GM12878 (cell line): ENCODE data around the gene PLCXD1. TPM values are rescaled to one million over a fixed set of nuclear protein-coding genes. Genes with fewer than 3 reads are reported as not detected.

Experiments used
- ATAC-seq: fragments of 200-7000 bp; cut with Tn5 transposase; 3 replicates; pipeline ENCODE4 v1.9.1; 2020; ENCODE audit warnings: mild to moderate bottlenecking, moderate library complexity
- BruUV-seq: library from RNA; stranded (reverse); fragments of 400-500 nt; replicated peaks from 2 replicates; lab custom pipeline; 2021; lab: Mats Ljungman, UMichigan
- CTCF ChIA-PET: fragments of 300-600 bp; sonication (Branson Sonifier 250); formaldehyde crosslinking; extraction: SDS; loops from one replicate; lab custom pipeline; 2021; ENCODE audit warnings: inconsistent platforms; lab: Yijun Ruan, JAX
- POLR2A ChIA-PET: fragments of 350-600 bp; formaldehyde crosslinking; extraction: SDS; loops from one replicate; lab custom pipeline; 2021; ENCODE audit warnings: inconsistent platforms; lab: Charles Lee
- RAD21 ChIA-PET: fragments of 300-600 bp; sonication (Branson Sonifier 250); formaldehyde crosslinking; loops from one replicate; lab custom pipeline; 2023; ENCODE audit warnings: antibody characterized with exemption; ENCODE audit not compliant: unreplicated experiment; lab: Charles Lee
- SMC1A ChIA-PET: fragments of 300-600 bp; sonication (Branson Sonifier 250); formaldehyde crosslinking; loops from one replicate; lab custom pipeline; 2023; ENCODE audit not compliant: unreplicated experiment, uncharacterized antibody; lab: Charles Lee
- DNase-seq: peaks from one replicate; pipeline ENCODE4 v3.0.0-alpha.2; 2011; ENCODE audit warnings: low read depth, low spot score
- FAIRE-seq: peaks from 3 replicates; lab custom pipeline; 2011; peaks lifted over from hg19 to GRCh38; lab: Jason Lieb, UNC
- H2AFZ ChIP-seq: 2 replicates; pipeline ENCODE4 v1.6.0; 2011; ENCODE audit warnings: low read depth, low read length, control low read depth; ENCODE audit not compliant: control insufficient read depth
- H3K27ac ChIP-seq: 2 replicates; pipeline ENCODE4 v1.5.1; 2011; ENCODE audit warnings: control low read depth; ENCODE audit not compliant: control insufficient read depth, insufficient read depth
- H3K27me3 ChIP-seq, 2 experiments: replicated peaks in 1 of 2; 2 replicates each; pipeline versions ENCODE4 v1.6.0 to v1.6.1; 2011; ENCODE audit warnings: low read length in 1 of 2; ENCODE audit not compliant: control insufficient read depth in 2 of 2, insufficient read depth in 2 of 2
- H3K36me3 ChIP-seq, 2 experiments: 2 replicates each; pipeline ENCODE4 v1.5.1; 2011; ENCODE audit warnings: low read length in 1 of 2; ENCODE audit not compliant: control insufficient read depth in 2 of 2, insufficient read depth in 2 of 2
- H3K4me1 ChIP-seq: 2 replicates; pipeline ENCODE4 v1.6.1; 2011; ENCODE audit warnings: mild to moderate bottlenecking, low read length, moderate library complexity, mixed read lengths; ENCODE audit not compliant: control insufficient read depth, insufficient read depth
- H3K4me2 ChIP-seq: 2 replicates; pipeline ENCODE4 v1.6.0; 2011; ENCODE audit warnings: control low read depth; ENCODE audit not compliant: control insufficient read depth, insufficient read depth
- H3K4me3 ChIP-seq: fragments of 200-600 bp; sonication (generic); 2 replicates; pipeline ENCODE4 v1.5.1; 2016
- H3K79me2 ChIP-seq: 2 replicates; pipeline ENCODE4 v1.6.0; 2011; ENCODE audit warnings: low read length; ENCODE audit not compliant: control insufficient read depth, insufficient read depth
- H3K9ac ChIP-seq: 2 replicates; pipeline ENCODE4 v1.8.0; 2011; ENCODE audit warnings: low read length, control low read depth, mixed read lengths; ENCODE audit not compliant: control insufficient read depth, insufficient read depth
- H3K9me3 ChIP-seq: replicated peaks from 3 replicates; pipeline ENCODE4 v1.5.1; 2011; ENCODE audit warnings: mild to moderate bottlenecking, low read length; ENCODE audit not compliant: control insufficient read depth, insufficient read depth
- H4K20me1 ChIP-seq: 2 replicates; pipeline ENCODE4 v1.6.0; 2011; ENCODE audit not compliant: control insufficient read depth, insufficient read depth
- CREM ChIP-seq: IDR thresholded peaks from 2 replicates; pipeline ENCODE4 v1.6.1; 2014; ENCODE audit warnings: antibody characterized with exemption, low read depth
- ETV6 ChIP-seq, 2 experiments: fragments of 450-650 bp in 1 of 2; IDR thresholded peaks in 1 of 2; conservative IDR thresholded peaks in 1 of 2; 2 replicates each; pipeline ENCODE4 v1.6.1; 2014; ENCODE audit warnings: antibody characterized with exemption in 1 of 2, borderline replicate concordance in 1 of 2, low read depth in 1 of 2, mild to moderate bottlenecking in 1 of 2, moderate library complexity in 1 of 2
- FOXK2 ChIP-seq: fragments of 450-650 bp; IDR thresholded peaks from 2 replicates; pipeline ENCODE4 v1.6.1; 2017; ENCODE audit warnings: mild to moderate bottlenecking, moderate library complexity
- GABPA ChIP-seq: IDR thresholded peaks from 2 replicates; pipeline ENCODE4 v1.6.1; 2014; ENCODE audit warnings: antibody characterized with exemption, low read depth, mild to moderate bottlenecking, inconsistent platforms
- NR2C2 ChIP-seq: IDR thresholded peaks from 2 replicates; pipeline ENCODE4 v1.6.1; 2011; ENCODE audit warnings: borderline replicate concordance, low read depth; ENCODE audit not compliant: control insufficient read depth, insufficient read length
- SMAD5 ChIP-seq: IDR thresholded peaks from 2 replicates; pipeline ENCODE4 v1.6.1; 2016; ENCODE audit warnings: antibody characterized with exemption, low read depth
- SP1 ChIP-seq: IDR thresholded peaks from one replicate; pipeline ENCODE4 v1.6.1; 2011; ENCODE audit warnings: low read depth, low read length
- ZSCAN29 ChIP-seq: fragments of 450-650 bp; IDR thresholded peaks from 2 replicates; pipeline ENCODE4 v1.6.1; 2017; ENCODE audit warnings: mild to moderate bottlenecking, moderate library complexity
- WGBS: methylation state at CpG from one replicate; pipeline ENCODE4 v1.1.6; 2016; ENCODE audit warnings: low lambda C conversion rate; ENCODE audit not compliant: insufficient replicate concordance, insufficient coverage; ENCODE audit errors: missing lambda C conversion rate; 5-methylcytosine and 5-hydroxymethylcytosine counted together
- in situ Hi-C: fragments of 300-500 bp; cut with MboI; formaldehyde crosslinking; loops from 9 replicates; pipeline ENCODE4 v1.14.3; 2018; ENCODE audit warnings: mixed read lengths
- intact Hi-C: fragments of 100-400 bp; cut with micrococcal nuclease; formaldehyde crosslinking; loops from one replicate; pipeline ENCODE4 v1.14.2; 2022; ENCODE audit not compliant: unreplicated experiment
- polyA plus RNA-seq, 11 experiments: library from polyadenylated mRNA; depleted of rRNA in 4 of 11; unstranded in 6 of 11; stranded (reverse) in 5 of 11; fragments of >200 nt; fragmentation: Nextera tagmentation in 4 of 11; fragmentation: Illumina TruSeq in 1 of 11; extraction: Ambion mirVana in 4 of 11; extraction: Trizol in 1 of 11; gene quantifications; 1 replicate in 1 of 11; 2 replicates in 10 of 11; pipeline versions ENCODE4 v1.2.1 to v1.2.3, GENCODE V29; 2011 to 2016; ENCODE audit warnings: inconsistent platforms in 2 of 11, missing spikeins in 2 of 11, low read depth in 1 of 11
- total RNA-seq, 4 experiments: library from RNA; depleted of rRNA in 3 of 4; stranded (reverse); fragments of >200 nt in 3 of 4; fragmentation: Illumina TruSeq in 1 of 4; extraction: Trizol in 1 of 4; gene quantifications; 2 replicates each; pipeline versions ENCODE4 v1.2.1 to v1.2.3, GENCODE V29; 2013 to 2021
- TF ChIP-seq, protein P1 (sequence below): fragments of 450-650 bp; IDR thresholded peaks from 2 replicates; pipeline ENCODE4 v1.6.1; 2016; ENCODE audit warnings: mild to moderate bottlenecking
- TF ChIP-seq, protein P2 (sequence below): fragments of 450-650 bp; IDR thresholded peaks from 2 replicates; pipeline ENCODE4 v1.6.1; 2017; ENCODE audit warnings: antibody characterized with exemption, mild to moderate bottlenecking, moderate library complexity
- TF ChIP-seq, protein P3 (sequence below): IDR thresholded peaks from 2 replicates; pipeline ENCODE4 v1.6.1; 2011; ENCODE audit warnings: low read depth, mild to moderate bottlenecking, low read length, moderate library complexity, borderline replicate concordance; ENCODE audit errors: extremely low read depth

The PLCXD1 gene
- total and polyA plus RNA-seq, 10 of the 15 experiments (the other 5 are each of a cell fraction or from before 2014, with no cell fraction given) = 2.4 to 49.7 (median 18.0) TPM

DNA sequence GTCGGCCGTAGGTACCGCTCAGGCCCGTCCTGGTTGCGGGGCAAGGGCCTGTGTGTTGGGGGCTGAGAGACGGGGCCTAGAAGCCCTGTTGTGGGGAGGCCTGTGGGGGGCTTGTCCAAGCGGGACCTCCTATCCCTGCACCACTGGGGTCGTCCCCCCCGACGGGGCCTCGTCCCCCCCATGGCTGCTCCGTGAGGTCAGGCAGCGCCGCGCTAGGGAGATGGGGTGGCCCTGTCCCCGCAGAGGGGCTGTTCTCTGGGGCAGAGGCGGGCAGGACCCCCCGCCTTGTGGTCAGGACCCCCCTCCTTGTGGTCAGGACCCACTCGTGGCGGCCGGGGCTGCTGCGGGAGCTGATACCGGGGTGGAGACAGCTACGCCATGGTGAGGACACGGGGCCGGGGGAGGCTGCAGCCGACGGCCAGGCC lies 49.6 kb downstream of the PLCXD1 start:
- in situ Hi-C loops = no loop called here
- 6% methylated on average over 12 of the region's 28 CpGs for WGBS
- POLR2A ChIA-PET = no interaction called here
- DNase-seq = no peak
- TF ChIP-seq, protein P1, sequence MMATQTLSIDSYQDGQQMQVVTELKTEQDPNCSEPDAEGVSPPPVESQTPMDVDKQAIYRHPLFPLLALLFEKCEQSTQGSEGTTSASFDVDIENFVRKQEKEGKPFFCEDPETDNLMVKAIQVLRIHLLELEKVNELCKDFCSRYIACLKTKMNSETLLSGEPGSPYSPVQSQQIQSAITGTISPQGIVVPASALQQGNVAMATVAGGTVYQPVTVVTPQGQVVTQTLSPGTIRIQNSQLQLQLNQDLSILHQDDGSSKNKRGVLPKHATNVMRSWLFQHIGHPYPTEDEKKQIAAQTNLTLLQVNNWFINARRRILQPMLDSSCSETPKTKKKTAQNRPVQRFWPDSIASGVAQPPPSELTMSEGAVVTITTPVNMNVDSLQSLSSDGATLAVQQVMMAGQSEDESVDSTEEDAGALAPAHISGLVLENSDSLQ = no peak
- intact Hi-C loops = no loop called here
- Histone ChIP-seq H3K79me2 (no peaks in the 10 kb centered on the region), H3K4me2 (no peak overlapping the region), H3K27ac (no peak overlapping the region), H3K9me3 (no peaks in the 10 kb centered on the region; the same call in 2 of the 3 replicates), H3K4me3 (no peak overlapping the region), H3K36me3 (no peaks in the 10 kb centered on the region), H3K27me3 (no peaks in the 10 kb centered on the region), H3K9ac (no peak overlapping the region), H2AFZ (no peak overlapping the region), H4K20me1 (no peaks in the 10 kb centered on the region), H3K4me1 (no peaks in the 10 kb centered on the region)
- FAIRE-seq = no peak
- CTCF ChIA-PET = no interaction called here
- no TSS peak for BruUV-seq
- RAD21 ChIA-PET = no interaction called here
- no peak for ATAC-seq
- SMC1A ChIA-PET = no interaction called here

DNA sequence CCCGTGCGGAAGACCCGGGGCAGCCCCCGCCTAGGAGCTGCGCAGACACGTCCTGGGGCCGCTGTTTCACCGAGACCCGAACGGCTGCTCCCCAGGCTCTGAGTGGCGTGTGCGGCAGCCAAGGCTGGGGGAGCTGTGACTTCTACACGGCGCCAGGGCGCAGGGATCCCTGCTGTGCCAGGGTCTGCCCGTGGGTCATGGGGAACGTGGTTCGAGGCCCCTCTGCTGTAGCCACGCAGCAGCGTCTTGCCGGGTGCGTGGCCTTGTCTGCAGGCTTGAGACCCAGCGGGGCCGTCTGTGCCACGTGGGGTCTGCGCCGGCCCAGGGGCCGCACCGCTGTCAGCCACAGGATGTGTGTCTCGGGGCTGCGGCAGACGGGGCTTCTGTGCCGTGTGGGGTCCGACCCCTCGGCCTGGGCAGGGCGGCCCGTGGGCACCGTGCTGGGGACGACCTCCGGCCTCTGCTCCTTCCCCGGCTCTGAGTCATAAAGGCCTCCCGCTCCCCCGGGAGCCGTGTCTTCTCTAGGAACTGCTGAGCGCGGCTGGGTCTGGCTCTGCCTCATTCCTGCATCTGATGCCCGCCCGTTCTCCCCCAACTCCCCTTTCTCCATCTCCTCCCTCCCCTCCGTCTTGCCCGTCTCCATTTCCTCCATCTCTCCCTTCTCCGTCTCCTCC lies 50.1 kb downstream of the PLCXD1 start:
- Histone ChIP-seq H3K9ac (no peak overlapping the region), H3K4me2 (no peak overlapping the region), H4K20me1 (no peaks in the 10 kb centered on the region), H3K4me3 (no peak overlapping the region), H3K4me1 (no peaks in the 10 kb centered on the region), H3K27ac (no peak overlapping the region), H2AFZ (no peak overlapping the region), H3K79me2 (no peaks in the 10 kb centered on the region), H3K27me3 (no peaks in the 10 kb centered on the region), H3K9me3 (no peaks in the 10 kb centered on the region; the same call in 1 of the 3 replicates), H3K36me3 (no peaks in the 10 kb centered on the region)
- intact Hi-C loops = no loop called here
- DNase-seq = no peak
- POLR2A ChIA-PET = no interaction called here
- FAIRE-seq = no peak
- CTCF ChIA-PET = no interaction called here
- 15% methylated on average over 34 of the region's 51 CpGs for WGBS
- no peak for ATAC-seq
- RAD21 ChIA-PET = no interaction called here
- in situ Hi-C loops = no loop called here
- SMC1A ChIA-PET = no interaction called here
- no TSS peak for BruUV-seq
- TF ChIP-seq, protein P2, sequence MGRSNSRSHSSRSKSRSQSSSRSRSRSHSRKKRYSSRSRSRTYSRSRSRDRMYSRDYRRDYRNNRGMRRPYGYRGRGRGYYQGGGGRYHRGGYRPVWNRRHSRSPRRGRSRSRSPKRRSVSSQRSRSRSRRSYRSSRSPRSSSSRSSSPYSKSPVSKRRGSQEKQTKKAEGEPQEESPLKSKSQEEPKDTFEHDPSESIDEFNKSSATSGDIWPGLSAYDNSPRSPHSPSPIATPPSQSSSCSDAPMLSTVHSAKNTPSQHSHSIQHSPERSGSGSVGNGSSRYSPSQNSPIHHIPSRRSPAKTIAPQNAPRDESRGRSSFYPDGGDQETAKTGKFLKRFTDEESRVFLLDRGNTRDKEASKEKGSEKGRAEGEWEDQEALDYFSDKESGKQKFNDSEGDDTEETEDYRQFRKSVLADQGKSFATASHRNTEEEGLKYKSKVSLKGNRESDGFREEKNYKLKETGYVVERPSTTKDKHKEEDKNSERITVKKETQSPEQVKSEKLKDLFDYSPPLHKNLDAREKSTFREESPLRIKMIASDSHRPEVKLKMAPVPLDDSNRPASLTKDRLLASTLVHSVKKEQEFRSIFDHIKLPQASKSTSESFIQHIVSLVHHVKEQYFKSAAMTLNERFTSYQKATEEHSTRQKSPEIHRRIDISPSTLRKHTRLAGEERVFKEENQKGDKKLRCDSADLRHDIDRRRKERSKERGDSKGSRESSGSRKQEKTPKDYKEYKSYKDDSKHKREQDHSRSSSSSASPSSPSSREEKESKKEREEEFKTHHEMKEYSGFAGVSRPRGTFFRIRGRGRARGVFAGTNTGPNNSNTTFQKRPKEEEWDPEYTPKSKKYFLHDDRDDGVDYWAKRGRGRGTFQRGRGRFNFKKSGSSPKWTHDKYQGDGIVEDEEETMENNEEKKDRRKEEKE = no peak
- TF ChIP-seq SP1 = no peak
- TF ChIP-seq, protein P3, sequence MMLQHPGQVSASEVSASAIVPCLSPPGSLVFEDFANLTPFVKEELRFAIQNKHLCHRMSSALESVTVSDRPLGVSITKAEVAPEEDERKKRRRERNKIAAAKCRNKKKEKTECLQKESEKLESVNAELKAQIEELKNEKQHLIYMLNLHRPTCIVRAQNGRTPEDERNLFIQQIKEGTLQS = no peak
- no peak for TF ChIP-seq ETV6 (conservative IDR thresholded peaks at IDR 0.05 in 1 of 2, IDR thresholded peaks at IDR 0.05 in 1 of 2; ENCODE audit: borderline replicate concordance in 1 of 2, low read depth in 1 of 2)
- no peak for TF ChIP-seq FOXK2
- TF ChIP-seq NR2C2 = no peak
- no peak for TF ChIP-seq SMAD5
- TF ChIP-seq GABPA = no peak
- no peak for TF ChIP-seq CREM
- no peak for TF ChIP-seq ZSCAN29
